Ovary (tissue), 3 donors: Measurements from ENCODE around the gene GLI3.

ENCODE experiments used
- POLR2A ChIP-seq: fragments of 450-650 bp; IDR thresholded peaks from one replicate; pipeline ENCODE4 v1.6.1; 2017; ENCODE audit warnings: antibody characterized with exemption, mild to moderate bottlenecking, moderate library complexity
- TF ChIP-seq, protein P1 (sequence below), 3 donors: fragments of 450-650 bp in 2 of 3; fragments of 200-600 bp in 1 of 3; IDR thresholded peaks; one replicate each; pipeline versions ENCODE4 v1.5.1 to v1.8.0; 2016 to 2022; ENCODE audit warnings: antibody characterized with exemption in 3 of 3, mild to moderate bottlenecking in 1 of 3
- donor health status: DM: no; HTN: no; CAD: no.

DNA sequence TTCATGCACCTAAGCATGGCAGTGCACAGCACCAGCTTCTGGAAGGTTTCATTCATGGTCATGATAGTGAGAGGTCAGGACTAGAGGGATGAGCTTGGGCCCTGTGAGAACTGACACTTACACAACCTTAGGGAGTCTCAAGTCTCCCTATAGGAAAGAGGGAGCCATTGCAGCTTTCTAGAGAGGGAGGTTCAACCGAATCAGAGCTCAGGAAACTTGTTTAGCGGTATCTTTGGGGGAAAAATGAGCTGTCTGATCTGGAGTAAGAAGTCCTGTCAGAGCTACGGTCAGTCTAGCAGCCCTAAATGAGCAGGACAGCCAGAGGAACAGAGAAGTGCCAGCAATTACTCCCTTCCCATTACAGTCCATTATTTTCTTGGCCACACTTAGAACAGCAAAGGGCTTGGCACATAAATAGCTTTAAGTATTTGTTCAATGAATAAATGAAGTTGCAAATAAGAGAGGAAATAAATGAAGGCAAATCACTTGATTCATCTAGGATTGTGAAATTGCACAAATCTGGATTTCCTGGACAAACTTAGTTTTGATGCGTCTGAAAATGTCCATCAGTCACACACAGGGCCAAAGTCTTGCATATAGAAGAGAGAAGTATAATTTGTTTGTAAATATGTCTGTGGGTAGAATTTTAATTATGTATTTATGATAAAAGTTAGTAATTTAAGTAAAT lies 262.0 kb downstream of the GLI3 start:
- TF ChIP-seq, protein P1, sequence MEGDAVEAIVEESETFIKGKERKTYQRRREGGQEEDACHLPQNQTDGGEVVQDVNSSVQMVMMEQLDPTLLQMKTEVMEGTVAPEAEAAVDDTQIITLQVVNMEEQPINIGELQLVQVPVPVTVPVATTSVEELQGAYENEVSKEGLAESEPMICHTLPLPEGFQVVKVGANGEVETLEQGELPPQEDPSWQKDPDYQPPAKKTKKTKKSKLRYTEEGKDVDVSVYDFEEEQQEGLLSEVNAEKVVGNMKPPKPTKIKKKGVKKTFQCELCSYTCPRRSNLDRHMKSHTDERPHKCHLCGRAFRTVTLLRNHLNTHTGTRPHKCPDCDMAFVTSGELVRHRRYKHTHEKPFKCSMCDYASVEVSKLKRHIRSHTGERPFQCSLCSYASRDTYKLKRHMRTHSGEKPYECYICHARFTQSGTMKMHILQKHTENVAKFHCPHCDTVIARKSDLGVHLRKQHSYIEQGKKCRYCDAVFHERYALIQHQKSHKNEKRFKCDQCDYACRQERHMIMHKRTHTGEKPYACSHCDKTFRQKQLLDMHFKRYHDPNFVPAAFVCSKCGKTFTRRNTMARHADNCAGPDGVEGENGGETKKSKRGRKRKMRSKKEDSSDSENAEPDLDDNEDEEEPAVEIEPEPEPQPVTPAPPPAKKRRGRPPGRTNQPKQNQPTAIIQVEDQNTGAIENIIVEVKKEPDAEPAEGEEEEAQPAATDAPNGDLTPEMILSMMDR (IDR thresholded peaks at IDR 0.05): no peak
- no peak for TF ChIP-seq POLR2A
